Right hindlimb (tissue), 1 donor: ENCODE measurements around the gene SLC35D1.
"Not testable (repeated sequence)": the region's sequence is repeated elsewhere in the genome, so short reads cannot be mapped to it uniquely, and the experiment has no call there.

Experiments used
- DNase-seq: peaks from one replicate; pipeline ENCODE4 v3.0.0-alpha.2; 2018

SLC35D1 gene

DNA sequence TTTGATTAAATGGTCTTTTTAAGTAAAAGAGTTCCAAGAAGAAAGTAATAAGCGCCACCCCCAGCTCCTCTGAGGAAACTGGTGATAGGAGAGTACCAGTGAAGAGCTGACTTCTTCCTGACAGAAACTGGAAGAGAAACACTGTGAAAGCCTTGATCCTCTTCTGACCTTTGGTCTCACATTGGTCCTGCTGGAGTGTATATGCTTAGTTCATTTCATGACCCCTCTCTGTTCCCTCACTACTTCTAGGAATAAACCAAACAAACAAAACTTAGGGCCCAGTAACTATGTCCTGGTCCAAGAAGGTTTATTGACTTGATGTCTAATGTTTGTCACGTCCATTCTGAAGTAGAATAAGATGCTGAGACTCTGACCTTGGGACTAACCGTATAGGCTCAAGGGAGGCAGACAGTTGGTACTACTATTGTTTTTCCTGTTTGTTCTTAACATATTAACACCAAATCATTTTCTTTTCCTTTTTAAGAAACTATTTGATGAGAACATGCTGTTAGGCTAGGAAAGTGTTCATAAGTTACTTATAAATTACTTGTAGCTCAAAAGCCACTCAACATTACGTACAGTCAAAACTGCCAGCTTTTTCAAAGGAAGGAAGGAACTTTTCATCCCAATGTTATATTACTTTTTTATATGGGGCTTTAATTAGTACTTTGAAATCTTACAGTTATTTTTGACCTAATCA lies 71.2 kb downstream of the SLC35D1 start:
- no peak for DNase-seq

GRCh38 chr1:66981679-66982078 lies 72.3 kb downstream of the SLC35D1 start:
- no peak for DNase-seq

DNA sequence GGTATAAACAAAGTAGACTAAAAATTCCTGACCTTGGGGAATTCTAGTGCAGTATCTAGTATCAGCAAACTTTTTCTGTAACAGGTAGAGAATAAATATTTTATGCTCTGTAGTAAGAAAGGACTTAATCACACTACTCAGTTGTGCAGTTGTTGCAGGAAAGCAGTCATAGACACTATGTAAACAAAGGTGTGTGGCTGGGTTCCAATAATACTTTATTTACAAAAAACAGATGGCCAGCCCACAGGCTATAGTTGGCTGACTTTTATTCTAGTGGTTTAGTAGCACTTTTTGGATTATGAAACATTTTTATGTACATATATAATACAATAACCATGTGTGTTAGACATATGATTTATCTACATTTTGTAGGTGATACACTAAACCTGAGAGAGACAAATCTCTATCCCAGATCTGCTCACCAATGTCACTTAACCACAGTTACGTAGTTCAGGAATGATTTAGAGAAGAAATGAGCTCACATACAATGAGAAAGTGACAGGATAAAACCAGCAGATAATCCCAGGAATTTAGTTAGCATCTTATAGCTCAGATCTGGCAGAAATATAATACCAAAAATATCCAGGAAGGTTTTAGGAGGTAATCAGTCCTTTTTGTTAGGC lies 73.1 kb downstream of the SLC35D1 start:
- no peak for DNase-seq

GRCh38 chr1:66979621-66980020 lies 74.3 kb downstream of the SLC35D1 start:
- not testable (repeated sequence) for DNase-seq

- DNase-seq = no peak
Observed at GRCh38 chr1:66978201-66978600, 75.7 kb downstream of the SLC35D1 start.

GRCh38 chr1:66968574-66968973 lies 85.4 kb downstream of the SLC35D1 start:
- DNase-seq = no peak

DNA sequence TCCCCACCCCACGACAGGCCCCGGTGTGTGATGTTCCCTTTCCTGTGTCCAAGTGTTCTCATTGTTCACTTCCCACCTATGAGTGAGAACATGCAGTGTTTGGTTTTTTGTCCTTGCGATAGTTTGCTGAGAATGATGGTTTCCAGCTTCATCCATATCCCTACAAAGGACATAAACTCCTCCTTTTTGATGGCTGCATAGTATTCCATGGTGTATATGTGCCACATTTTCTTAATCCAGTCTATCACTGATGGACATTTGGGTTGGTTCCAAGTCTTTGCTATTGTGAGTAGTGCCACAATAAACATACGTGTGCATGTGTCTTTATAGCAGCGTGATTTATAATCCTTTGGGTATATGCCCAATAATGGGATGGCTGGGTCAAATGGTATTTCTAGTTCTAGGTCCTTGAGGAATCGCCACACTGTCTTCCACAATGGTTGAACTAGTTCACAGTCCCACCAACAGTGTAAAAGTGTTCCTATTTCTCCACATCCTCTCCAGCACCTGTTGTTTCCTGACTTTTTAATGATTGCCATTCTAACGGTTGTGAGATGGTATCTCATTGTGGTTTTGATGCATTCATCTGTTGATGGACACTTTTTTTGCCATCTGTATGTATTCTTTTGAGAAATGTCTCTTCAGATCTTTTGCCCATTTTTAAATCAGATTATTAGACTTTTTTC lies 87.6 kb downstream of the SLC35D1 start:
- DNase-seq = not testable (repeated sequence)

DNA sequence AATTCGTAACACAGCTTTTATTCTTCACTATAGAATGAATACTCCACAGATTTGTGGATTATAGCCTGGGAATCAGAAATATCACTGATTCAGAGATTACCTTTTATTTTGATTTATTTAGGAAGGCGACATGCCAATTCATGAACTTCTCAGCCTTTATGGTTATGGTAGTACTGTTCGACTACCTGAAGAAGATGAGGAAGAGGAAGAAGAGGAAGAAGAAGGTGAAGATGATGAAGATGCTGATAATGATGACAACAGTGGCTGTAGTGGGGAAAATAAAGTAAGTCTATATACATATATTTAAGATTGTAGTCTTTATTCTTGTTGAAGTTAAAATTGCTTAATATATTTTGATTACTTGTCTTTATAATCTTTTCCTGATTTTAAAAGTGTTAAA lies 96.0 kb downstream of the SLC35D1 start:
- no peak for DNase-seq

DNA sequence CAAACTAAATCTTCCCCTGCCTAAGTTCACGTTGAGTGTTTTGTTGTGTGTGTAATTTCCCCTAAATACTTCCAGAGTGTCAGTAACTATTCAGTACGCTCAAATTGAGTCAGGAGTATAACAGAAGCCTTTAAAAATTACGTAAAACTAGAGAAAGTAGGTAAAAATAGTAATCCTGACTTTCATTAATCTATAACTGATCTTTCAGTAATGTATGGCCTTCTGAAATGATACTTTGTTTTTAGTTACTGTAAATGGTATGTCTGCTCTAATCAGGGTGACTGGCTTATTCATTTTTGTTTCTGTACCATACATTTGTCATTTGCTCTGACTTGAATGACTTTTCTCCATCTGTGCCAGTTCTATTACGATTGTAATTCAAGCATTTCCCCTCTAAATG lies 99.7 kb downstream of the SLC35D1 start:
- DNase-seq = no peak

DNA sequence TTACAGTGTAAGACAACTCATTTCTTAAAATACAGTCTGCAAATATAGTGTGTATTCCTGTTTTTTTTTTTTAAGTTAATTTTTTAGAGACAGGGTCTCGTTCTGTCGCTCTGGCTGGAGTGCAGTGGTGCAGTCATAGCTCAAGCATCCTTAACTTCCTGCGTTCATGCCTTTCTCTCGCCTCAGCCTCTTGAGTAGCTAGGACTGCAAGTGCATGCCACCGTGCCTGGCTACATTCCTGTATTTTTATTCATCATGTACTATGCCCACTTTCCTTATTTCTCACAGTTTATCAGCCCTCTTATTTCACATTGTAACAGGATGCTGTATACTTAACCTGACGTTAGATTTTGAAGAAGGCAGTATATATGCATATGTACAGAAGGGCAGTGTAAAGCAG lies 102.4 kb downstream of the SLC35D1 start:
- no peak for DNase-seq
